K562 (cell line): Measurements from ENCODE around the gene FBXO11. TPM values are rescaled to one million over a fixed set of nuclear protein-coding genes. Genes with fewer than 3 reads are reported as not detected.

Experiments
- ATAC-seq: fragments of 200-7000 bp; cut with Tn5 transposase; 3 replicates; pipeline ENCODE4 v1.9.1; 2020; ENCODE audit warnings: moderate library complexity
- BruUV-seq: library from RNA; stranded (reverse); fragments of 400-500 nt; replicated peaks from 2 replicates; lab custom pipeline; 2021; lab: Mats Ljungman, UMichigan
- CTCF ChIA-PET: fragments of 300-600 bp; formaldehyde crosslinking; extraction: SDS; loops from one replicate; lab custom pipeline; 2021; ENCODE audit warnings: low intra/inter-chr PET ratio; lab: Yijun Ruan, JAX
- POLR2A ChIA-PET: fragments of 300-600, 350-650 bp; sonication (Branson Sonifier 250); formaldehyde crosslinking; extraction: SDS; loops from one replicate; lab custom pipeline; 2021; ENCODE audit warnings: antibody characterized with exemption, inconsistent platforms; lab: Yijun Ruan, JAX
- DNase-seq, 4 experiments: peaks; one replicate each; pipeline versions ENCODE4 v3.0.0 to v3.0.0-alpha.2; 2011 to 2018; ENCODE audit warnings: low spot score in 3 of 4, mixed read lengths in 3 of 4; ENCODE audit errors: extremely low read depth in 1 of 4
- FAIRE-seq: peaks from 2 replicates; lab custom pipeline; 2011; peaks lifted over from hg19 to GRCh38; lab: Jason Lieb, UNC
- H2AFZ ChIP-seq: 2 replicates; pipeline ENCODE4 v1.6.0; 2011; ENCODE audit warnings: low read depth, low read length, control low read depth, inconsistent platforms
- H3K27ac ChIP-seq: fragments of 200-600 bp; 3 replicates; pipeline ENCODE4 v1.8.0; 2011; ENCODE audit warnings: low read depth, mild to moderate bottlenecking, control low read depth, inconsistent platforms, low read length, moderate library complexity, mixed read lengths; ENCODE audit errors: extremely low read depth
- H3K27me3 ChIP-seq, 2 experiments: fragments of 300-600 bp in 1 of 2; 2 replicates in 1 of 2; 3 replicates in 1 of 2; pipeline versions ENCODE4 v1.6.0 to v1.8.0; 2011; ENCODE audit warnings: inconsistent platforms in 2 of 2, low read length in 2 of 2, mild to moderate bottlenecking in 1 of 2, mixed read lengths in 1 of 2, moderate library complexity in 1 of 2; ENCODE audit not compliant: control insufficient read depth in 2 of 2, insufficient read depth in 2 of 2
- H3K36me3 ChIP-seq: fragments of 300-600 bp; 3 replicates; pipeline ENCODE4 v1.8.0; 2011; ENCODE audit warnings: mild to moderate bottlenecking, low read length, inconsistent platforms; ENCODE audit not compliant: control insufficient read depth, insufficient read depth
- H3K4me1 ChIP-seq, 2 experiments: fragments of 200-600 bp in 1 of 2; replicated peaks in 1 of 2; 2 replicates in 1 of 2; 3 replicates in 1 of 2; pipeline versions ENCODE4 v1.5.1 to v1.8.0; 2011; ENCODE audit warnings: inconsistent platforms in 2 of 2, low read length in 2 of 2, mild to moderate bottlenecking in 1 of 2, mixed read lengths in 1 of 2, moderate library complexity in 1 of 2; ENCODE audit not compliant: control insufficient read depth in 2 of 2, insufficient read depth in 2 of 2
- H3K4me2 ChIP-seq: 2 replicates; pipeline ENCODE4 v1.6.1; 2011; ENCODE audit warnings: low read length, control low read depth, inconsistent platforms, mixed read lengths; ENCODE audit not compliant: insufficient read depth
- H3K4me3 ChIP-seq: fragments of 200-600 bp; sonication (generic), shearing (Covaris generic); 2 replicates; pipeline ENCODE4 v1.5.1; 2016; ENCODE audit warnings: control low read depth, inconsistent platforms
- H3K79me2 ChIP-seq: fragments of 200-600 bp; 3 replicates; pipeline ENCODE4 v1.8.0; 2011; ENCODE audit warnings: low read length, inconsistent platforms; ENCODE audit not compliant: control insufficient read depth, insufficient read depth
- H3K9ac ChIP-seq, 2 experiments: 2 replicates each; pipeline versions ENCODE4 v1.6.0 to v1.6.1; 2011; ENCODE audit warnings: low read depth in 2 of 2, low read length in 2 of 2, control low read depth in 1 of 2, inconsistent platforms in 1 of 2, mild to moderate bottlenecking in 1 of 2, mixed read lengths in 1 of 2; ENCODE audit not compliant: insufficient read depth in 1 of 2
- H3K9me1 ChIP-seq: one replicate; pipeline ENCODE4 v1.6.0; 2011; ENCODE audit warnings: inconsistent platforms, mild to moderate bottlenecking, low read length, moderate library complexity; ENCODE audit not compliant: control insufficient read depth, insufficient read depth
- H3K9me3 ChIP-seq: replicated peaks from 2 replicates; pipeline ENCODE4 v1.5.1; 2011; ENCODE audit warnings: low read depth, low read length, inconsistent platforms; ENCODE audit not compliant: control insufficient read depth, insufficient read depth
- H4K20me1 ChIP-seq: replicated peaks from 2 replicates; pipeline ENCODE4 v1.6.1; 2011; ENCODE audit warnings: low read length, inconsistent platforms, mixed read lengths; ENCODE audit not compliant: control insufficient read depth, insufficient read depth
- GTF2F1 ChIP-seq: IDR thresholded peaks from 2 replicates; pipeline ENCODE4 v1.6.1; 2011; ENCODE audit warnings: low read depth, low read length, improper control_type of control experiment
- NEUROD1 ChIP-seq: fragments of 150-350 bp; IDR thresholded peaks from 2 replicates; pipeline ENCODE4 v1.6.1; 2014; ENCODE audit warnings: borderline replicate concordance, low read length, low read depth; ENCODE audit not compliant: partially characterized antibody
- U2AF2 ChIP-seq: fragments of 200-400 bp; formaldehyde crosslinking; optimal IDR thresholded peaks from 2 replicates; pipeline ENCODE3; 2017; ENCODE audit warnings: low read depth, mild to moderate bottlenecking, low read length
- ZNF124 ChIP-seq: sonication (generic); formaldehyde crosslinking; IDR thresholded peaks from 2 replicates; pipeline ENCODE4 v1.8.1; 2022; ENCODE audit warnings: missing genetic modification reagents
- WGBS: fragments of 100-300 bp; shearing (Covaris generic); methylation state at CpG from one replicate; pipeline ENCODE4 v1.1.6; 2016; ENCODE audit warnings: low coverage, mixed read lengths; ENCODE audit not compliant: insufficient coverage; ENCODE audit errors: missing lambda C conversion rate; 5-methylcytosine and 5-hydroxymethylcytosine counted together
- in situ Hi-C: fragments of 300-500 bp; cut with MboI; formaldehyde crosslinking; loops from 4 replicates; pipeline ENCODE4 v1.15.0; 2018; ENCODE audit warnings: inconsistent platforms, mixed read lengths
- intact Hi-C: fragments of 100-400 bp; cut with micrococcal nuclease; formaldehyde crosslinking; loops from 2 replicates; pipeline ENCODE4 v1.14.2; 2022
- polyA plus RNA-seq, 8 experiments: library from polyadenylated mRNA; depleted of rRNA in 4 of 8; stranded (reverse) in 5 of 8; unstranded in 3 of 8; fragments of >200 nt; fragmentation: Nextera tagmentation in 2 of 8; fragmentation: Illumina TruSeq in 1 of 8; extraction: Ambion mirVana in 2 of 8; extraction: Trizol in 1 of 8; gene quantifications; 2 replicates each; pipeline versions ENCODE4 v1.2.1 to v1.2.3, GENCODE V29; 2011 to 2014; ENCODE audit warnings: inconsistent platforms in 1 of 8, missing spikeins in 1 of 8
- total RNA-seq, 7 experiments: library from RNA; depleted of rRNA in 6 of 7; stranded (reverse); fragments of >200 nt in 6 of 7; fragmentation: Illumina TruSeq in 2 of 7; extraction: Trizol in 2 of 7; gene quantifications; 2 replicates each; pipeline versions ENCODE4 v1.2.1 to v1.2.3, GENCODE V29; 2011 to 2021; ENCODE audit warnings: low replicate concordance in 1 of 7
- TF ChIP-seq, protein P1 (sequence below): fragments of 250-450 bp; sonication (Bioruptor Pico); IDR thresholded peaks from 2 replicates; pipeline ENCODE4 v1.8.0; 2022; ENCODE audit warnings: inconsistent platforms

FBXO11 gene
- total and polyA plus RNA-seq, 9 of the 15 experiments (the other 6 are each of a cell fraction or from before 2014, with no cell fraction given), result 8.8 to 44.5 (median 24.1) TPM

DNA sequence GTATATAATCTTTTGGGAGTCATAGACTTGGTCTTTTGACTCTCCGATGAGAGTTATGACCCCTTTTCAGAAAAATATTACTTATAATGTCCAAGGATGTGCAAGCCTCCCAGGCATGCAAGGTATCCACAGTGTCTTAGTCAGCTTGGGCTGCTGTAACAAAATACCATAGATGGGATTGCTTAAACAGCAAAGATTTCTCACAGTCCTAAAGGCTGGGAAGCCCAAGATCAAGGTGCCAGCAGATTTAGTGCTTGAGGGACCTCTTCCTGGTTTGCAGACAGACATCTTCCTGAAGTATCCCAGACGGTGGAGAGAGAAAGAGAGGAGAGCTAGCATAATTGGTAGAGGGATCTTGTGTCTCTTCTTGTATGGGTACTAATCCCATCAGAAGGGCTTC is 35.6 kb upstream of the FBXO11 start:
- no peaks in the 10 kb centered on the region for H4K20me1 ChIP-seq
- in situ Hi-C loops, result no loop called here
- H3K79me2 ChIP-seq, result no peaks in the 10 kb centered on the region
- TF ChIP-seq GTF2F1 (no peak), U2AF2 (no peak), ZNF124 (CRISPR knock-in tag) (no peak), NEUROD1 (no peak)
- TF ChIP-seq, protein P1, sequence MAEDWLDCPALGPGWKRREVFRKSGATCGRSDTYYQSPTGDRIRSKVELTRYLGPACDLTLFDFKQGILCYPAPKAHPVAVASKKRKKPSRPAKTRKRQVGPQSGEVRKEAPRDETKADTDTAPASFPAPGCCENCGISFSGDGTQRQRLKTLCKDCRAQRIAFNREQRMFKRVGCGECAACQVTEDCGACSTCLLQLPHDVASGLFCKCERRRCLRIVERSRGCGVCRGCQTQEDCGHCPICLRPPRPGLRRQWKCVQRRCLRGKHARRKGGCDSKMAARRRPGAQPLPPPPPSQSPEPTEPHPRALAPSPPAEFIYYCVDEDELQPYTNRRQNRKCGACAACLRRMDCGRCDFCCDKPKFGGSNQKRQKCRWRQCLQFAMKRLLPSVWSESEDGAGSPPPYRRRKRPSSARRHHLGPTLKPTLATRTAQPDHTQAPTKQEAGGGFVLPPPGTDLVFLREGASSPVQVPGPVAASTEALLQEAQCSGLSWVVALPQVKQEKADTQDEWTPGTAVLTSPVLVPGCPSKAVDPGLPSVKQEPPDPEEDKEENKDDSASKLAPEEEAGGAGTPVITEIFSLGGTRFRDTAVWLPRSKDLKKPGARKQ (CRISPR knock-in tag), result no peak
- peaks cover 3 to 11% of the 10 kb centered on the region in 2 experiments; a peak in 3 of 5 replicates for H3K27me3 ChIP-seq
- no peaks in the 10 kb centered on the region for H3K9me1 ChIP-seq
- H3K4me3 ChIP-seq, result no peak overlapping the region
- no peaks in the 10 kb centered on the region for H3K9me3 ChIP-seq
- no peak overlapping the region for H3K27ac ChIP-seq
- H3K9ac ChIP-seq, result no peak overlapping the region
- H2AFZ ChIP-seq, result no peak overlapping the region
- intact Hi-C loops, result no loop called here
- H3K4me1 ChIP-seq, result no peaks in the 10 kb centered on the region
- FAIRE-seq (no peak), ATAC-seq (no peak), DNase-seq (no peak)
- 4% methylated on average over 2 of the region's 2 CpGs for WGBS
- BruUV-seq, result no TSS peak
- POLR2A ChIA-PET, result no interaction called here
- H3K36me3 ChIP-seq, result no peaks in the 10 kb centered on the region
- H3K4me2 ChIP-seq, result no peak overlapping the region
- CTCF ChIA-PET, result no interaction called here
